A549 (cell line): ENCODE data around the gene WNT7A. TPM values are rescaled to one million over a fixed set of nuclear protein-coding genes. Genes with fewer than 3 reads are reported as not detected.

Experiments
- ATAC-seq, 2 experiments: fragments of 200-7000 bp in 1 of 2; fragments of >200 bp in 1 of 2; cut with Nextera tagmentation in 1 of 2; cut with Tn5 transposase in 1 of 2; 3 replicates each; pipeline versions ENCODE4 v1.8.0 to v1.9.1; 2018 to 2020; ENCODE audit warnings: mild to moderate bottlenecking in 1 of 2, moderate library complexity in 1 of 2
- CTCF ChIA-PET: fragments of 300-600 bp; sonication (Branson Sonifier 250); formaldehyde crosslinking; extraction: SDS; loops from one replicate; lab custom pipeline; 2021; ENCODE audit warnings: antibody characterized with exemption, inconsistent platforms; lab: Yijun Ruan, JAX
- POLR2A ChIA-PET: fragments of 350-600 bp; formaldehyde crosslinking; extraction: SDS; loops from one replicate; lab custom pipeline; 2021; ENCODE audit warnings: antibody characterized with exemption, inconsistent platforms; lab: Yijun Ruan, JAX
- DNase-seq, 2 experiments: peaks; one replicate each; pipeline versions ENCODE4 v3.0.0 to v3.0.0-alpha.2; 2011 to 2016; ENCODE audit warnings: low read depth in 1 of 2, low spot score in 1 of 2
- FAIRE-seq: peaks from 2 replicates; lab custom pipeline; 2011; peaks lifted over from hg19 to GRCh38; lab: Jason Lieb, UNC
- H3K27ac ChIP-seq, 2 experiments: fragments of >200 bp; sonication (Bioruptor Twin); formaldehyde crosslinking; 3 replicates each; pipeline ENCODE4 v1.5.1; 2016 to 2017
- H3K4me1 ChIP-seq: fragments of >200 bp; sonication (Bioruptor Twin); formaldehyde crosslinking; 3 replicates; pipeline ENCODE4 v1.6.1; 2016
- H3K4me2 ChIP-seq: fragments of >200 bp; sonication (Bioruptor Twin); formaldehyde crosslinking; 3 replicates; pipeline ENCODE4 v1.6.1; 2016
- H3K4me3 ChIP-seq: fragments of >200 bp; sonication (Bioruptor Twin); formaldehyde crosslinking; 3 replicates; pipeline ENCODE4 v1.5.1; 2016
- H3K9me3 ChIP-seq: fragments of >200 bp; sonication (Bioruptor Twin); formaldehyde crosslinking; 3 replicates; pipeline ENCODE4 v1.6.1; 2016
- CHD2 ChIP-seq: fragments of 150-350 bp; IDR thresholded peaks from 2 replicates; pipeline ENCODE4 v1.6.1; 2014; ENCODE audit warnings: low read length; ENCODE audit not compliant: partially characterized antibody
- E2F6 ChIP-seq: IDR thresholded peaks from 2 replicates; pipeline ENCODE4 v1.6.1; 2012; ENCODE audit warnings: low read depth, borderline replicate concordance
- EHF ChIP-seq: fragments of 250-450 bp; sonication (Bioruptor Pico); IDR thresholded peaks from 2 replicates; pipeline ENCODE4 v1.5.0; 2020; ENCODE audit warnings: mild to moderate bottlenecking
- EP300 ChIP-seq, 2 experiments: fragments of >200 bp; sonication (Bioruptor Twin); formaldehyde crosslinking; IDR thresholded peaks; 2 replicates in 1 of 2; 3 replicates in 1 of 2; pipeline ENCODE4 v1.6.1; 2016 to 2017
- GATA3 ChIP-seq: IDR thresholded peaks from 2 replicates; pipeline ENCODE4 v1.6.1; 2012; ENCODE audit warnings: borderline replicate concordance
- HES2 ChIP-seq: fragments of >200 bp; sonication (Bioruptor Twin); formaldehyde crosslinking; IDR thresholded peaks from 2 replicates; pipeline ENCODE4 v1.6.1; 2016
- HOXA7 ChIP-seq: fragments of 250-450 bp; sonication (Bioruptor Pico); IDR thresholded peaks from 2 replicates; pipeline ENCODE4 v1.5.0; 2020; ENCODE audit warnings: mild to moderate bottlenecking, moderate library complexity
- JUN ChIP-seq, 2 experiments: fragments of >200 bp; sonication (Bioruptor Twin); formaldehyde crosslinking; IDR thresholded peaks; 2 replicates in 1 of 2; 3 replicates in 1 of 2; pipeline ENCODE4 v1.6.1; 2016 to 2017
- MYC ChIP-seq: IDR thresholded peaks from 2 replicates; pipeline ENCODE4 v1.6.1; 2012; ENCODE audit warnings: mild to moderate bottlenecking, inconsistent platforms, low read length, improper control_type of control experiment, borderline replicate concordance
- NFE2L2 ChIP-seq: fragments of 150-350 bp; conservative IDR thresholded peaks from 2 replicates; pipeline ENCODE4 v1.6.1; 2014; ENCODE audit warnings: low read length
- NPAS2 ChIP-seq: fragments of 250-450 bp; sonication (Bioruptor Pico); IDR thresholded peaks from 2 replicates; pipeline ENCODE4 v1.8.0; 2022; ENCODE audit warnings: mild to moderate bottlenecking, moderate library complexity, borderline replicate concordance
- POLR2A ChIP-seq: IDR thresholded peaks from 2 replicates; pipeline ENCODE4 v1.6.1; 2012; ENCODE audit warnings: mild to moderate bottlenecking, low read length
- POLR2AphosphoS2 ChIP-seq: conservative IDR thresholded peaks from 2 replicates; pipeline ENCODE4 v1.6.1; 2012; ENCODE audit warnings: low read length, improper control_type of control experiment, inconsistent platforms
- RAD21 ChIP-seq, 2 experiments: fragments of >200 bp in 1 of 2; sonication (Bioruptor Twin) in 1 of 2; formaldehyde crosslinking in 1 of 2; IDR thresholded peaks in 1 of 2; conservative IDR thresholded peaks in 1 of 2; 2 replicates in 1 of 2; 3 replicates in 1 of 2; pipeline ENCODE4 v1.6.1; 2012 to 2018; ENCODE audit warnings: inconsistent platforms in 1 of 2
- RNF2 ChIP-seq: fragments of 200-600 bp; sonication (generic); IDR thresholded peaks from 2 replicates; pipeline ENCODE4 v1.6.1; 2016; ENCODE audit warnings: low read depth, mild to moderate bottlenecking, antibody characterized with exemption, moderate library complexity, borderline replicate concordance
- TP53 ChIP-seq: fragments of 250-450 bp; sonication (Bioruptor Pico); IDR thresholded peaks from 2 replicates; pipeline ENCODE4 v1.5.0; 2021; ENCODE audit warnings: mild to moderate bottlenecking, moderate library complexity
- WGBS: methylation state at CpG from one replicate; pipeline ENCODE4 v1.1.6; 2017; ENCODE audit errors: missing lambda C conversion rate; 5-methylcytosine and 5-hydroxymethylcytosine counted together
- polyA plus RNA-seq, 4 experiments: library from polyadenylated mRNA; depleted of rRNA in 3 of 4; stranded (reverse); fragments of >200 nt; fragmentation: RNase III in 1 of 4; extraction: RNeasy Plus Mini Kit Qiagen cat#74134 plus additional on column Dnase treatment in 1 of 4; gene quantifications; 2 replicates in 3 of 4; 3 replicates in 1 of 4; pipeline ENCODE4 v1.2.3, GENCODE V29; 2011 to 2017
- TF ChIP-seq, protein P1 (sequence below): fragments of >200 bp; sonication (Bioruptor Twin); formaldehyde crosslinking; IDR thresholded peaks from 3 replicates; pipeline ENCODE4 v1.5.1; 2016
- TF ChIP-seq, protein P2 (sequence below): IDR thresholded peaks from 2 replicates; pipeline ENCODE4 v1.6.1; 2012
- TF ChIP-seq, protein P3 (sequence below): fragments of 250-450 bp; sonication (Bioruptor Pico); IDR thresholded peaks from 2 replicates; pipeline ENCODE4 v1.5.0; 2021; ENCODE audit warnings: mild to moderate bottlenecking, moderate library complexity, borderline replicate concordance

The WNT7A gene
- polyA plus RNA-seq, 2 of the 4 experiments (the other 2 are of a cell fraction): 0.03 TPM

DNA sequence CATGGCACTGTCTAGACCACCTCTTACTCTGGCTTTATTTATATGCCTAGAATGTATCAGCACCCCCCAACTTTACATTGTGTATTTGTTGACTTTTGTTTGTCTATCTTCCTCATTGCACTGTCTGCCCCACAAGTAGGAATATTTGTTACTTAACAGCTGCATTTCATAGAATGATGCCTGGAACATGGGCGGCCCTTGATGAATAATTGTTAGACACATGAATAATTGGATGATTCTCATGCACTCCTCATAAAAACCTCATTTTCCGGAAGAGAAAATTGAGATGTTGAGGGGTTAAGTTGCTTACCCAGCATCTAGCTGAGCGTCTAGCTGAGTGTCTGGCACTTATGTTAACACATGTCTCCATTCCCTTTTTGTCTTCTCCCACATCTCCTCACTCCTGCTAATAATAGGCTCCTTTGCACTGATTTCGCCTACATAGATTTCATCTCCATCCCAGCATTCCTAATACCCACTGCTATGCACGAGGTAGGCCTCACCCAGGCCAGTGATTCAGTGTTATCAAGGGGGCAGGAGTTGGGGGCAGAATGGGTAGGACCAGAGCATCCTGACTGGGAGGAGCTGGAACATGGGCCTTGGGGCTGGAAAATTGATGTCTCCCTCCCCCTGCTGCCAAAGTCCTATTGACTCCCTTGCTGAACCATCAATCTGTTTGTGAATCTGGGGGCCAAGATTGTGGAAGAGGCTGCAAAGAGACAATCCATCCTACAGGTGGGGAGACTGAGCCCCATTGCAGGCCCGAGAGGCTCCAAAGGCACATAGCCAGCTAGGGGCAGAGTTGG, 7.8 kb upstream of the WNT7A start:
- POLR2A ChIA-PET: no interaction called here
- Histone ChIP-seq H3K27ac (no peak overlapping the region), H3K4me2 (no peak overlapping the region), H3K4me1 (no peaks in the 10 kb centered on the region), H3K4me3 (no peak overlapping the region), H3K9me3 (peaks cover 4% of the 10 kb centered on the region; the same call in 1 of the 3 replicates)
- 31% methylated on average over 6 of the region's 6 CpGs for WGBS
- ATAC-seq: no peak
- CTCF ChIA-PET: interaction anchor here (0.7 to 11.0 kb wide), 4 partner anchors 9 to 238 kb away, joined by 3 to 260 read pairs (median 6); no protein-coding TSS in a partner anchor
- no peak for FAIRE-seq
- no peak for DNase-seq
- TF ChIP-seq, protein P1, sequence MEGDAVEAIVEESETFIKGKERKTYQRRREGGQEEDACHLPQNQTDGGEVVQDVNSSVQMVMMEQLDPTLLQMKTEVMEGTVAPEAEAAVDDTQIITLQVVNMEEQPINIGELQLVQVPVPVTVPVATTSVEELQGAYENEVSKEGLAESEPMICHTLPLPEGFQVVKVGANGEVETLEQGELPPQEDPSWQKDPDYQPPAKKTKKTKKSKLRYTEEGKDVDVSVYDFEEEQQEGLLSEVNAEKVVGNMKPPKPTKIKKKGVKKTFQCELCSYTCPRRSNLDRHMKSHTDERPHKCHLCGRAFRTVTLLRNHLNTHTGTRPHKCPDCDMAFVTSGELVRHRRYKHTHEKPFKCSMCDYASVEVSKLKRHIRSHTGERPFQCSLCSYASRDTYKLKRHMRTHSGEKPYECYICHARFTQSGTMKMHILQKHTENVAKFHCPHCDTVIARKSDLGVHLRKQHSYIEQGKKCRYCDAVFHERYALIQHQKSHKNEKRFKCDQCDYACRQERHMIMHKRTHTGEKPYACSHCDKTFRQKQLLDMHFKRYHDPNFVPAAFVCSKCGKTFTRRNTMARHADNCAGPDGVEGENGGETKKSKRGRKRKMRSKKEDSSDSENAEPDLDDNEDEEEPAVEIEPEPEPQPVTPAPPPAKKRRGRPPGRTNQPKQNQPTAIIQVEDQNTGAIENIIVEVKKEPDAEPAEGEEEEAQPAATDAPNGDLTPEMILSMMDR: no peak
- TF ChIP-seq, all 56 proteins: peak for 0

- 41% methylated on average over 4 of the region's 4 CpGs for WGBS
- Histone ChIP-seq H3K4me1 (no peaks in the 10 kb centered on the region), H3K9me3 (peaks cover 5% of the 10 kb centered on the region; the same call in 1 of the 3 replicates), H3K27ac (no peak overlapping the region)
- FAIRE-seq (no peak), DNase-seq (no peak)
- POLR2A ChIA-PET: no interaction called here
- TF ChIP-seq, protein P2, sequence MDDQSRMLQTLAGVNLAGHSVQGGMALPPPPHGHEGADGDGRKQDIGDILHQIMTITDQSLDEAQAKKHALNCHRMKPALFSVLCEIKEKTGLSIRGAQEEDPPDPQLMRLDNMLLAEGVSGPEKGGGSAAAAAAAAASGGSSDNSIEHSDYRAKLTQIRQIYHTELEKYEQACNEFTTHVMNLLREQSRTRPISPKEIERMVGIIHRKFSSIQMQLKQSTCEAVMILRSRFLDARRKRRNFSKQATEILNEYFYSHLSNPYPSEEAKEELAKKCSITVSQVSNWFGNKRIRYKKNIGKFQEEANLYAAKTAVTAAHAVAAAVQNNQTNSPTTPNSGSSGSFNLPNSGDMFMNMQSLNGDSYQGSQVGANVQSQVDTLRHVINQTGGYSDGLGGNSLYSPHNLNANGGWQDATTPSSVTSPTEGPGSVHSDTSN: no peak
- TF ChIP-seq CHD2 (no peak), EHF (CRISPR knock-in tag) (no peak), EP300 (IDR thresholded peaks at IDR 0.05) (no peak), JUN (IDR thresholded peaks at IDR 0.05) (no peak), MYC (no peak), RNF2 (no peak), GATA3 (no peak), NFE2L2 (no peak), E2F6 (no peak), POLR2A (no peak), TP53 (CRISPR knock-in tag) (no peak), NPAS2 (CRISPR knock-in tag) (no peak), HOXA7 (CRISPR knock-in tag) (no peak), HES2 (no peak), POLR2AphosphoS2 (no peak), RAD21 (conservative IDR thresholded peaks at IDR 0.05 in 1 of 2, IDR thresholded peaks at IDR 0.05 in 1 of 2) (no peak)
- TF ChIP-seq, protein P1: no peak
- TF ChIP-seq, protein P3, sequence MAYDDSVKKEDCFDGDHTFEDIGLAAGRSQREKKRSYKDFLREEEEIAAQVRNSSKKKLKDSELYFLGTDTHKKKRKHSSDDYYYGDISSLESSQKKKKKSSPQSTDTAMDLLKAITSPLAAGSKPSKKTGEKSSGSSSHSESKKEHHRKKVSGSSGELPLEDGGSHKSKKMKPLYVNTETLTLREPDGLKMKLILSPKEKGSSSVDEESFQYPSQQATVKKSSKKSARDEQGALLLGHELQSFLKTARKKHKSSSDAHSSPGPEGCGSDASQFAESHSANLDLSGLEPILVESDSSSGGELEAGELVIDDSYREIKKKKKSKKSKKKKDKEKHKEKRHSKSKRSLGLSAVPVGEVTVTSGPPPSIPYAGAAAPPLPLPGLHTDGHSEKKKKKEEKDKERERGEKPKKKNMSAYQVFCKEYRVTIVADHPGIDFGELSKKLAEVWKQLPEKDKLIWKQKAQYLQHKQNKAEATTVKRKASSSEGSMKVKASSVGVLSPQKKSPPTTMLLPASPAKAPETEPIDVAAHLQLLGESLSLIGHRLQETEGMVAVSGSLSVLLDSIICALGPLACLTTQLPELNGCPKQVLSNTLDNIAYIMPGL (CRISPR knock-in tag): no peak
- TF ChIP-seq, all 56 proteins: peak for 0
- no peak overlapping the region for H3K4me2 ChIP-seq
- no peak for ATAC-seq
- CTCF ChIA-PET: interaction anchor here (0.7 to 11.0 kb wide), 4 partner anchors 9 to 237 kb away, joined by 3 to 260 read pairs (median 16); no protein-coding TSS in a partner anchor
- H3K4me3 ChIP-seq: no peak overlapping the region
Observed at GRCh38 chr3:13886593-13887129, 6.8 kb upstream of the WNT7A start.
